Spleen (tissue), 7 donors: Measurements from ENCODE around the gene PHACTR1.

Experiments
- POLR2A ChIP-seq, 3 donors: fragments of 450-650 bp; IDR thresholded peaks; one replicate each; pipeline ENCODE4 v1.5.1; 2017; ENCODE audit warnings: antibody characterized with exemption in 3 of 3, mild to moderate bottlenecking in 1 of 3
- POLR2AphosphoS5 ChIP-seq, 3 donors: sonication (generic); formaldehyde crosslinking; IDR thresholded peaks; one replicate each; pipeline ENCODE4 v1.5.1; 2017; ENCODE audit warnings: antibody characterized with exemption in 3 of 3
- TF ChIP-seq, protein P1 (sequence below), 11 experiments: fragments of 200-600 bp in 7 of 11; fragments of 450-650 bp in 4 of 11; sonication (generic) in 4 of 11; IDR thresholded peaks in 8 of 11; conservative IDR thresholded peaks in 3 of 11; 1 replicate in 7 of 11; 2 replicates in 4 of 11; pipeline versions ENCODE4 v1.4.0 to v1.8.0; 2016 to 2021; ENCODE audit warnings: antibody characterized with exemption in 11 of 11, inconsistent platforms in 4 of 11, mild to moderate bottlenecking in 1 of 11
- donor health status: DM: no; HTN: no; CAD: no; lungs with moderate emphysema.
- donor health status: DM: no; HTN: no; CAD: no.
- donor health status: DM: no; HTN: no; CAD: no.

DNA sequence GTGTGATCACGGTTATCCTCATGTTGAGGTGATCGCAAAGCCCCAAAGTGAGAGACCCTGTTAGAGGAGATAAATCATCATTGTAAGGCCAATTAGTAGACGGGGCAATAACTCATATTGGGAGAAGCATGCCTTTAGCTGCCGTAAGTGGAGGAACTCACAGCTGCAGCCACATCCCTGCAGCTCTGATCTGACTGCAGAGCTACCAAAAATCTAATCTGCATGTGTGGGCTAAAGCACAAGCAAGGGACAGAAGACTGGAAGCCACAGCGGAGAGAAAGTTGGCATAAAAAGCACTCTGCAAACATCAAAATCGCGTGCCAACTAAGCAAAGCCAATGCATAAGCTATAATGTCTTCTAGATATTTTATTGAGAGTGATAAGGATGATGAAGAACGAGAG, 532.0 kb downstream of the PHACTR1 start:
- TF ChIP-seq, protein P1, sequence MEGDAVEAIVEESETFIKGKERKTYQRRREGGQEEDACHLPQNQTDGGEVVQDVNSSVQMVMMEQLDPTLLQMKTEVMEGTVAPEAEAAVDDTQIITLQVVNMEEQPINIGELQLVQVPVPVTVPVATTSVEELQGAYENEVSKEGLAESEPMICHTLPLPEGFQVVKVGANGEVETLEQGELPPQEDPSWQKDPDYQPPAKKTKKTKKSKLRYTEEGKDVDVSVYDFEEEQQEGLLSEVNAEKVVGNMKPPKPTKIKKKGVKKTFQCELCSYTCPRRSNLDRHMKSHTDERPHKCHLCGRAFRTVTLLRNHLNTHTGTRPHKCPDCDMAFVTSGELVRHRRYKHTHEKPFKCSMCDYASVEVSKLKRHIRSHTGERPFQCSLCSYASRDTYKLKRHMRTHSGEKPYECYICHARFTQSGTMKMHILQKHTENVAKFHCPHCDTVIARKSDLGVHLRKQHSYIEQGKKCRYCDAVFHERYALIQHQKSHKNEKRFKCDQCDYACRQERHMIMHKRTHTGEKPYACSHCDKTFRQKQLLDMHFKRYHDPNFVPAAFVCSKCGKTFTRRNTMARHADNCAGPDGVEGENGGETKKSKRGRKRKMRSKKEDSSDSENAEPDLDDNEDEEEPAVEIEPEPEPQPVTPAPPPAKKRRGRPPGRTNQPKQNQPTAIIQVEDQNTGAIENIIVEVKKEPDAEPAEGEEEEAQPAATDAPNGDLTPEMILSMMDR (IDR thresholded peaks at IDR 0.05 in 8 of 11, conservative IDR thresholded peaks at IDR 0.05 in 3 of 11): no peak
- TF ChIP-seq POLR2A (IDR thresholded peaks at IDR 0.05) (no peak), POLR2AphosphoS5 (IDR thresholded peaks at IDR 0.05) (no peak)
